ENCODE results near the gene PLXDC2. TPM values are rescaled to one million over a fixed set of nuclear protein-coding genes. Genes with fewer than 3 reads are reported as not detected.
A peak's percentile ranks its signal among the peaks of the same experiment; 100 is the strongest.

Gene PLXDC2
- total and polyA plus RNA-seq, 2 experiments from 2014 or later = 10.3 to 22.6 TPM

DNA sequence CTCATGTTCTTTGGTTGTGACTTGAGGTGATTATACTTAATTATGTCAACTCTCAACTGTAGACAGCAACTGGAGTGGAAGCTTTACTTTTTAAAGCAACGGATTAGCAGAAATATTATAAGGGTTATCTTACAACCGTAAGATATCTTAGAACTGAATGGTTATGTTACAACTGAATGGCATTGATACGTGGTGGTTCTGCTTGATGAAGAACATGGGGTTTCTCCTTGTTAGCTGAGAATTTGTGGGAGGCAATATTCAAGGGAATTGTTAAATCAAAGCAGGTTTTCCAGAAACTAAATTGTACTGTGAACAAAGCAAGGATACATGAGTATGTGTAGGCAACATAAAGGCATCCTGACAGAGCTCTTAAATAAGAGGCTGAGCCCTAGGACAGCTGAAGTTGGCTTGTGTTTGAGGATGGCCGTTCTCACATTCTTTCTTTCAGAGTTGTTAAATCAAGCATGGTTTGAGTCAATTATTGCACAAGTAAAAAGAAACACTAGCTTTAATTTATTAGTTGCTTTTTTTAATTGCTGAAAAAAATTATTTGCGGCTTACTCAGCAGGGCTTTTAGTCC is 350.0 kb downstream of the PLXDC2 start:
- Histone ChIP-seq H3K4me3 (no peak overlapping the region), H3K27ac (peak overlapping the region; percentile 52), H3K36me3 (no peaks in the 10 kb centered on the region), H3K9me3 (ENCODE audit: low read depth) (no peaks in the 10 kb centered on the region), H3K4me1 (ENCODE audit: low read depth) (peaks cover 27% of the 10 kb centered on the region), H3K27me3 (no peaks in the 10 kb centered on the region)
- peak in 1 of 2 donors; percentile 29 for DNase-seq (ENCODE audit: low read depth in 1 of 2, low spot score in 1 of 2)
- TF ChIP-seq, protein P1, sequence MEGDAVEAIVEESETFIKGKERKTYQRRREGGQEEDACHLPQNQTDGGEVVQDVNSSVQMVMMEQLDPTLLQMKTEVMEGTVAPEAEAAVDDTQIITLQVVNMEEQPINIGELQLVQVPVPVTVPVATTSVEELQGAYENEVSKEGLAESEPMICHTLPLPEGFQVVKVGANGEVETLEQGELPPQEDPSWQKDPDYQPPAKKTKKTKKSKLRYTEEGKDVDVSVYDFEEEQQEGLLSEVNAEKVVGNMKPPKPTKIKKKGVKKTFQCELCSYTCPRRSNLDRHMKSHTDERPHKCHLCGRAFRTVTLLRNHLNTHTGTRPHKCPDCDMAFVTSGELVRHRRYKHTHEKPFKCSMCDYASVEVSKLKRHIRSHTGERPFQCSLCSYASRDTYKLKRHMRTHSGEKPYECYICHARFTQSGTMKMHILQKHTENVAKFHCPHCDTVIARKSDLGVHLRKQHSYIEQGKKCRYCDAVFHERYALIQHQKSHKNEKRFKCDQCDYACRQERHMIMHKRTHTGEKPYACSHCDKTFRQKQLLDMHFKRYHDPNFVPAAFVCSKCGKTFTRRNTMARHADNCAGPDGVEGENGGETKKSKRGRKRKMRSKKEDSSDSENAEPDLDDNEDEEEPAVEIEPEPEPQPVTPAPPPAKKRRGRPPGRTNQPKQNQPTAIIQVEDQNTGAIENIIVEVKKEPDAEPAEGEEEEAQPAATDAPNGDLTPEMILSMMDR (IDR thresholded peaks at IDR 0.05; ENCODE audit: low read depth, low read length) = no peak

GRCh38 chr10:20170661-20171060 is 354.4 kb downstream of the PLXDC2 start:
- H3K27me3 ChIP-seq = no peaks in the 10 kb centered on the region
- H3K27ac ChIP-seq = no peak overlapping the region

GRCh38 chr10:20173046-20173445 is 356.8 kb downstream of the PLXDC2 start:
- H3K27me3 ChIP-seq = no peaks in the 10 kb centered on the region
- TF ChIP-seq, protein P1 (IDR thresholded peaks at IDR 0.05; ENCODE audit: low read depth, low read length) = no peak
- no peak for DNase-seq (ENCODE audit: low read depth in 1 of 2, low spot score in 1 of 2)
- H3K9me3 ChIP-seq (ENCODE audit: low read depth) = no peaks in the 10 kb centered on the region
- H3K27ac ChIP-seq = peak overlapping the region; percentile 0
- H3K4me3 ChIP-seq = no peak overlapping the region
- H3K36me3 ChIP-seq = no peaks in the 10 kb centered on the region
- H3K4me1 ChIP-seq (ENCODE audit: low read depth) = peaks cover 23% of the 10 kb centered on the region

More at GRCh38 chr10:20170661-20171060, 354.4 kb downstream of the PLXDC2 start:
- Histone ChIP-seq H3K36me3 (no peaks in the 10 kb centered on the region), H3K4me3 (no peak overlapping the region), H3K9me3 (ENCODE audit: low read depth) (no peaks in the 10 kb centered on the region), H3K4me1 (ENCODE audit: low read depth) (peaks cover 32% of the 10 kb centered on the region)
- TF ChIP-seq, protein P1 (IDR thresholded peaks at IDR 0.05; ENCODE audit: low read depth, low read length) = no peak
- no peak for DNase-seq (ENCODE audit: low read depth in 1 of 2, low spot score in 1 of 2)

DNA sequence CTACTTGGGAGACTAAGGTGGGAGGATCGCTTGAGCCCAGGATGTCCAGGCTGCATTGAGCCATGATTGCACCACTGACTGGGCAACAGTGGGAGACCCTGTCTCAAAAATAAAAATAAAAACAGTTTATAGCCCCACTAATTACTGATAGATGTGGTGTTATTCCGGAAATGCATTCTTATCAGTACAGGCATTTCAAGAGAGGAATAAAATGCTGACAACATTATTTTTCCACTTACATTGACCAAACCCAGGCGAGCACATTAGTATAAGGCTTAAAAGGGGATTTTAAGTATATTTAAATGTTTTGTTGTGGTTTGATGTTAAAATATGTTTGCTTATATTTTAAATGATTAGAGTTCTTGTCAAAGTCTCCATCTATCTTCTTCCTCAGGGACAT is 359.5 kb downstream of the PLXDC2 start:
- Histone ChIP-seq H3K27me3 (no peaks in the 10 kb centered on the region), H3K9me3 (ENCODE audit: low read depth) (no peaks in the 10 kb centered on the region), H3K4me1 (ENCODE audit: low read depth) (peaks cover 11% of the 10 kb centered on the region), H3K4me3 (no peak overlapping the region), H3K36me3 (no peaks in the 10 kb centered on the region), H3K27ac (no peak overlapping the region)
- TF ChIP-seq, protein P1 (IDR thresholded peaks at IDR 0.05; ENCODE audit: low read depth, low read length) = no peak
- no peak for DNase-seq (ENCODE audit: low read depth in 1 of 2, low spot score in 1 of 2)

DNA sequence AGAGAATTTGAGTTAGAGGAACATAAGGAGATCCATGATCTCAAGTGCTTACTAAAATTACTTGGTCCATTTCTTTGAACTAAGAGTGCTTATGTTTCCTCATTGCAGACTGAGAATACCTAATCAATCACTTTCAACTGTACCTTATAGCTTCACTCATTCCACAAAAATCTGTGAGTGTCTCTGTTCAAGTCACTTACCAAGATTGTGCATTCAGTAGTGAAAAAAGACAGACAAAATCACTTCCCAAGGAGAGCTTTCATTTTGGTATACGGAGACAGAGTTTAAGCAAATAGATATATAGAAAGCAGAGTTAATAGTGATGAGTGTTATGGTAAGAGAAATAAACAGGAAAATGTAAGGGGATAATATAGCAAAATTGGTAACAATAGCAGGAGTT is 364.5 kb downstream of the PLXDC2 start:
- no peak for DNase-seq (ENCODE audit: low read depth in 1 of 2, low spot score in 1 of 2)
- no peak overlapping the region for H3K4me3 ChIP-seq
- TF ChIP-seq, protein P1 (IDR thresholded peaks at IDR 0.05; ENCODE audit: low read depth, low read length) = no peak
- peaks cover 18% of the 10 kb centered on the region for H3K4me1 ChIP-seq (ENCODE audit: low read depth)
- no peaks in the 10 kb centered on the region for H3K9me3 ChIP-seq (ENCODE audit: low read depth)
- no peaks in the 10 kb centered on the region for H3K27me3 ChIP-seq
- H3K36me3 ChIP-seq = no peaks in the 10 kb centered on the region
- H3K27ac ChIP-seq = no peak overlapping the region
